SKM-1 (cell line): ENCODE results near the gene PRKCA.
"Not testable (repeated sequence)": the region's sequence is repeated elsewhere in the genome, so short reads cannot be mapped to it uniquely, and the experiment has no call there.

Experiments used
- DNase-seq: peaks from one replicate; lab custom pipeline; 2025; ENCODE audit not compliant: unreplicated experiment; lab: John Stamatoyannopoulos, UW

PRKCA gene

GRCh38 chr17:66602659-66603384, 300.4 kb downstream of the PRKCA start:
- no peak for DNase-seq

- no peak for DNase-seq
Measured at GRCh38 chr17:66604376-66604775, 302.0 kb downstream of the PRKCA start.

- DNase-seq = no peak
Measured at GRCh38 chr17:66605541-66605940, 303.1 kb downstream of the PRKCA start.

- DNase-seq = peak; percentile 71
Measured at GRCh38 chr17:66610361-66611133, 308.1 kb downstream of the PRKCA start.

GRCh38 chr17:66611397-66611796, 309.0 kb downstream of the PRKCA start:
- DNase-seq = no peak

- DNase-seq = no peak
Measured at GRCh38 chr17:66612993-66613392, 310.6 kb downstream of the PRKCA start.

- DNase-seq = no peak
Measured at GRCh38 chr17:66614469-66614868, 312.1 kb downstream of the PRKCA start.

GRCh38 chr17:66619206-66619605, 316.8 kb downstream of the PRKCA start:
- DNase-seq = no peak

GRCh38 chr17:66620528-66620927, 318.1 kb downstream of the PRKCA start:
- DNase-seq = no peak

GRCh38 chr17:66624630-66625029, 322.2 kb downstream of the PRKCA start:
- DNase-seq = not testable (repeated sequence)

GRCh38 chr17:66625311-66625767, 322.9 kb downstream of the PRKCA start:
- DNase-seq = no peak

GRCh38 chr17:66627985-66628384, 325.6 kb downstream of the PRKCA start:
- DNase-seq = no peak

- DNase-seq = no peak
Measured at GRCh38 chr17:66629762-66630161, 327.3 kb downstream of the PRKCA start.

GRCh38 chr17:66630379-66630778, 328.0 kb downstream of the PRKCA start:
- DNase-seq = no peak

GRCh38 chr17:66630828-66631472, 328.5 kb downstream of the PRKCA start:
- no peak for DNase-seq

GRCh38 chr17:66632731-66633130, 330.3 kb downstream of the PRKCA start:
- no peak for DNase-seq

- DNase-seq = no peak
Measured at GRCh38 chr17:66633317-66633965, 331.0 kb downstream of the PRKCA start.

GRCh38 chr17:66634193-66634592, 331.8 kb downstream of the PRKCA start:
- DNase-seq = no peak

- no peak for DNase-seq
Measured at GRCh38 chr17:66635386-66636045, 333.1 kb downstream of the PRKCA start.

GRCh38 chr17:66636111-66636510, 333.7 kb downstream of the PRKCA start:
- DNase-seq = no peak

GRCh38 chr17:66637491-66637890, 335.1 kb downstream of the PRKCA start:
- no peak for DNase-seq
